SIG-M5 (cell line): Measurements from ENCODE around the gene PAFAH1B1.
A peak's percentile ranks its signal among the peaks of the same experiment; 100 is the strongest.

Source experiments
- DNase-seq: peaks from one replicate; lab custom pipeline; 2025; lab: John Stamatoyannopoulos, UW

Gene PAFAH1B1

DNA sequence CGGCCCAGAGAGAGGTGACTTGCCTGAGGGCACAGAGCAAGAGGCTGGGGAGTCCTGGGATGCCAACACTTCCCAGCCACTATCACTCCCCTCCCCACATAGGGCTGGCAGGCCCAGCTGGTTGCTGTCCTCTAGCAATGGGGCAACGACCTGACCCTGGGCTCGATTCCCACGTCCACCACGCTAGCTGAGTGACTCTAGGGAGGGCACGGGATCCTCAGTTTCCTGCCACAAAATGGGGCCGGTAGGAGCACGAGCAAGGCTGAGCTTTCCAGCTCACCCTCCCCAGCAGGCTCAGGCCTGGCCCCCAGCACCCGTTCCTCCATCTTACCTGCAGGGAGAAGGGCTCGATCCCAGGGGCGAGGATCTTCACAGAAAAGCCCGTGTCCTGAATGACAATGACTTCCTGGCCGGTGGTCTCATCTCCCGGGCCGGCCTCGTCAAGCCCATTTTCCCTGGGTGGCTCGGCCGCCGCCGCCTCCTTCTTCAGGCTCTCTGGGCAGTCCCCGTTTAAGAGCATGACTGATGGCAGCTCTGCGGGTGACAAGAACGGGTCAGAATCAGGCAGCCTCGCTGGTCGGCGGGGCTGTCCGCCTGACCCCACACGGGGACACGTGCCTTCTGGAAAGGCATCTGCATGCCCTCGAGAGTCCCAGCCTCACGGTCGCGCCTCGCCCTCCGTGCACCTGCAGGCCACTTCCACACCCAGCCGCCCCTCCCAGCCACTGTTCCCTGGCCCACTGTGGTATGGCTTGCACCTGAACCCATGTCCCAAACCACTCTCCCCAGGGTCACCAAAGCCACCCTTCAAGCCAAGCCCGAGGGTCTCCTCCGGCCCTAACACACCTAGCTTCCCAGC, 110.8 kb downstream of the PAFAH1B1 start:
- no peak for DNase-seq

DNA sequence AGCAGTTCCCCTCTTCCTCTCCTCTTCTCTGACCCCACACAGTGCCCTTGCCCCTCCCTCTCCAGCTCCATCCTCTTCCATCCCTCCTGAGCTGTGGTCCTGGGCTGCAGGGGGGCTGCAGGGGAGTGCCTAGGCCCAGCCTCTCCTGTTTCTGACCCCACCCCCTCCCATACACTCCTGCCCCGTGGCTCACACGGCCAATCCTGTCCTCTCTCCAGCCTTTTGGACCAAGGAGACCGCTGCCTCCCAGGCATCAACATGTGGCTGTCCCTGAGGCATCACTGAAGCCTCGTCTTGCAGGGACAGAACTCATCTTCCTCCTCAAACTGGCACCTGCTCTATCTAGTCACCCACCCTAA, 111.4 kb downstream of the PAFAH1B1 start:
- DNase-seq = no peak

- no peak for DNase-seq
These were observed 111.8 kb downstream of the PAFAH1B1 start for GRCh38 chr17:2705263-2705662.

- no peak for DNase-seq
These were observed 112.7 kb downstream of the PAFAH1B1 start for GRCh38 chr17:2705888-2706795.

DNA sequence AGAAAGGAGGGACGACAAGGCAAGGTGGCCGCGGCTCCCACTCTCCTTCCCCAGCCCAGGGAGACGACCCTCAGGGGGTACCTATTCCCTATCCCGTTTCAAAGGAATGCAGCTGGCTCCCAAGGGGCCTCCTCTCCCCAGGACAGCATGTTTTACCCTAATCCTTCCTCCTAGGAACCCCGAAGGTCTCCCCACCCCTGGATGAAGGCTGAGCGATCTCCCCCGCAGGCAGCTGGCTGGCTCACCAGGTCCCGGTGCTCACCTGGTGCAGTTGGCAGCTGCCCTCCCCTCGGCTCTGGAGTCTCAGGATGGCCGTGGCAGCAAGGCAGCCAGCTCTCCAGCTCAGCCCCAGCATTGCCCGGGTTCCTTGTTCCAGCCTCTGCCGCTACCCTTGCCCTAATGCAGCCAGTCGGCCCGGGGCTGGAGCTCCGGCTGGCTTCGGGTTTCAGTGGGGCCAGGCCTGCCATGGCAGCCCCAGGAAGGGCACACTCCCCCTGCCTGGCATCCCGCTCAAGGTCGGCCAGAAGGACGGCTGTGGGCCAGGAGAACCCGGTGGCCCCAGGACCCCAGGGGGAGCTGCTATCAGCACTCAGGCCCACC, 113.6 kb downstream of the PAFAH1B1 start:
- DNase-seq = no peak

DNA sequence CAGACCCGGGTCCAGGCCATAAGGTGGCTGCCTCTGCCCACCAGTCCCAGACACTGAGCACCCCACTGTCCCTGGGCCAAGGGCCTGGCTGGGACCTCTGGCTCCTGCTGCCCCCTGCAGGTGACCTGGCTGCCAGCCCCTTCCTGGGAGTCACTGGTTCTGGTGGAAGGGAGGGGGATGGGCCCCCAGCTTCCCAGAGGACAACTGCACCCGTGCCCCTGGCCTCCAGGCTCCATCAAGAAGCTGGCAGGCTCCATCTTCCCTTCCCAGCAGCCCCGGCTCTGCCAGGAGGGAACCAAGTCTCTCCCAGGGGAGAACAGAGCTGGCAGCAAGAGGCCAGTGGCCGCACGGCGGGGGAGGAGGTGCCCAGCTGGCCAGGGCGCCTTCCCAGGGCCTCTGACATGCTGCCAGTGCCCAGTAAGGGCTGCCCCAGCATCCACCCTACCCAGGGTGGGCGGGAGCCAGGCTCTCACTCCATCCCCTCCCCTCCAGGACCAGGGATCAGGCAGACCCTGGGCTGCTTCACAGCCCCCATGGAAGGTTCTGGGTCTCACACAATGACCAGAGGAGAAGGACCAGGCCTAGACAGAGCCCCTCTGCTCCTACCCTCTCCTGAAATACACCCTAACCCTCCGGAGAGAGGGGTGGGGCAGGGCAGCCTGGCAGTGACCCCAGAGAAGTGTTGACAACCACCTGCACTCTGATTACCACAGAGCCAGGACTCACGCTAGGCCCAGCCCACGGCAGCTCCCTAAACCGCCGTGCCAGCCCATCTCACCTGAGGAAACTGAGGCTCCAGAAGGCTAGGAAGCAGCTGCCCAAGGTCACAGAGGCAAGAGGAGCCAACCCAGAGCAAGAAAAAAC, 114.5 kb downstream of the PAFAH1B1 start:
- no peak for DNase-seq

DNA sequence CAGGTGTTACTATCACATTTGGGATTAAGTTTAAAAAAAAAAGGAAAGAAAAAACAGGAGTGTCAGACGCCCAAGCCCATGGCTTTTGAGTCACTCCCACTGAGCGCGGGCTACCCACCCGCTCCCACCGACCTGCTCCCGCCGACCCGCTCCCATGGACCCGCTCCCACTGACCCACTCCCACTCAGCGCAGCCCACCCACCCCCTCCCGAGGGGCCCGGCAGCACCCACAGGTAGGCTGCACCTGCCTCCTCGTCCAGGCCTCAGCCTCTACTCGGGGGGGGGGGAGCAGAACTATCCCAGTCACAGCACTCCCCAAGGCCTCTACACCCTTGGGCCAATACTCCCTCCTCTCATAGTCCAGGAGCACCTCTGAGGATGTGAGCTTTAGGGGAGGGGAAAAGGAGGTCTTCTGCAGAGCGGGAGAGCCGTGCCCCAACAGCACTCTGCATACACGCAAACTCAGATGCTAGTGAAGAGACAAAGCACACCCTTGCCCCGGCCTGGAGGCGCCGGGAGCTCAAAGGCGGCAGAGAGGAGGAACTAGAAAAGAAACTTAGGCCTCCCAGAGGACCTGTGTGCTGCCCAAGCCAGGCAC, 115.2 kb downstream of the PAFAH1B1 start:
- no peak for DNase-seq

DNA sequence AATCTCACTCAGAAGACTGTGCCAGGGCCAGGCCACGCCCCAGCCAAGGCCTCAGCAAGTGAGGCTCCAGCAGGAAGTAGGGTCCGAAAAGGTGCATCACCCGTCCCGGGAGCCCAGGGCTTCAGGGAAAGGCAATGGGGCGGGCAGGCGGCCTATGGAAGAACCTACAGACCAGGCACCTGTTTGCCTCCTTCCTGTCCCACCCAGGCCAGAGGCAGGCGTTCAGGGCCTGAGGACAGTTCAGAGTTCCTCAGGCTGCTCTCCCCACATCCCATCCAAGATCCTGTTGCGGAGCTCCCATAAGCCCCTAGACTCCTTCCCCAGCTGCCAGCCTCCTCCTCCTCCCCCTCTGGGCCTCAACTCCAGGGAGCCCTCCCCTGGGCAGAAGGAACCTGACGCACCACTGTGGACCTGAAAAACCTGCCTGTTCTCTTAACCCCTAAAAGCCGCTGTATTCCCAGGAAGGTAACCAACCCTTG, 115.8 kb downstream of the PAFAH1B1 start:
- DNase-seq = no peak

DNA sequence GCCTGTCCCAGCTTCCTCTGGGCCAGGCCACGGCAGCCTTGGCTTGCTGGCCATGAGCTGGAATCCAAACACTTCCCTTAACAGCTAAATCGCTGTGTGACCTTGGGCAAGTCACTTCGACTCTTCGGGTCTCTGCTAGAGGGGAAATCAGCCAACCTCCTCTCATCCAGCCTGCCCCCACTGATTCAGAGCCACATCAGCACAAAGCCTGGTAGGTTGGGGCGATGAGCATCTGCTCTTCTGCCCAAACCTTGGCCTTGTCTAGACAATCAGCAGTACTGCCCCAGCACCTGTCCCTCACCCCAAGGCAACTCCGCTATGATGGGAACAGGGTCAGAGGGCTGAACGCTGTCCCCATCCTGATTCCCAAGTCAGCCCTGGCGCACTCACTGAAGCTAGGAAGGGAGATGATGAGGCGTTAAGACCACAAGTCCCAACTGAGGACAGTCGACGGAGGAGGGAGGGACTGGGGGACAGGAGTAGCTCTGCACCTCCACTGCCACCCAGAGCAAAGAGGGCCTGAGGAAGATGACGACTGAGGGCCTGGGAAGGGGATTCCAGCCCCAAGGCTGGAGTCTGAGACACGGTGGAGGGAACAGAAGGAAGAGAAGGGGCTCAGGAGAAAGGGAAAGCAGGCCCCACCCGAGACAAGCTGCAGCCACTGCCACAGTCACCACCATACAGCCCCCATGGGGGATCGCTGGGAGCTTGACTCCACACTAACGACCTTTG, 116.8 kb downstream of the PAFAH1B1 start:
- DNase-seq = no peak

GRCh38 chr17:2710803-2711607, 117.6 kb downstream of the PAFAH1B1 start:
- no peak for DNase-seq

- DNase-seq = peak; percentile 77
These were observed 118.3 kb downstream of the PAFAH1B1 start, which contains the start of gene CLUH for GRCh38 chr17:2711608-2712299. Gene CLUH, minus strand, starts transcription at chr17:2711764. Its CDS starts 103 bp downstream, at chr17:2711661.

GRCh38 chr17:2712300-2713043, 119.0 kb downstream of the PAFAH1B1 start:
- DNase-seq = no peak

DNA sequence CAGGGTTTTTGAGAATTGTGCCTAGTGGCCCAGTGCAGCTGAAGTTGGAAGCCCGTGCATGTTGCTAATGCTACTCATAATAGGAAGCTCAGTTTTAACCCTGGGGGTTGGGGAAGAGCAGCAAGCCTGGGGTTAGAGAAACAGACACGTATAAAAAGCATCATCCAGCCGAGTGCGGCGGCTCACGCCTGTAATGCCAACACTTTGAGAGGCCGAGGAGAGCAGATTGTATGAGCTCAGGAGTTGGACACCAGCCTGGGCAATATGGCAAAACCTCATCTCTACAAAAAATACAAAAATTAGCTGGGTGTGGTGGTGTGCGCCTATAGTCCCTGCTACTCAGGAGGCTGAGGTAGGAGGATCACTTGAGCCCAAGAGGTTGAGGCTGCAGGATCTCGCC, 120.4 kb downstream of the PAFAH1B1 start:
- DNase-seq = no peak

DNA sequence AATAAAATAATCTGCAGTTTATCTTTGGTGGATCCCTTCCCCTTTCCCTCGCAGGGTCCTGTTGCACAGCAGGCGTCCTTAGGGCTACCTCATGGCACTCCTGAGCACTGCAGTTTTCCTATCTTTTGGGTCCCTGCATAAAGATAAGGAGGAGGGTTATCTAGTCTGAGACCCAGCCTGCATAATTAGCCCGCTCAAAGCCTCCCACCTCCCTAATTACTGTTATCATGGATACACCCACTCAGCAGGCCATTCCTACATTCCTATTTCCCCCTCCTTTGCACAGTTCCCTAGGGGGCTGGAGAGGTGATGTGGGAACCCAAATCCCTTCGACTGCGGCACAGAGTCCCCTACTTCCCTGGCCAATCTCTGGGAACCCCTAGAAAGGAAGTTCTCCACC, 123.2 kb downstream of the PAFAH1B1 start:
- DNase-seq = no peak

DNA sequence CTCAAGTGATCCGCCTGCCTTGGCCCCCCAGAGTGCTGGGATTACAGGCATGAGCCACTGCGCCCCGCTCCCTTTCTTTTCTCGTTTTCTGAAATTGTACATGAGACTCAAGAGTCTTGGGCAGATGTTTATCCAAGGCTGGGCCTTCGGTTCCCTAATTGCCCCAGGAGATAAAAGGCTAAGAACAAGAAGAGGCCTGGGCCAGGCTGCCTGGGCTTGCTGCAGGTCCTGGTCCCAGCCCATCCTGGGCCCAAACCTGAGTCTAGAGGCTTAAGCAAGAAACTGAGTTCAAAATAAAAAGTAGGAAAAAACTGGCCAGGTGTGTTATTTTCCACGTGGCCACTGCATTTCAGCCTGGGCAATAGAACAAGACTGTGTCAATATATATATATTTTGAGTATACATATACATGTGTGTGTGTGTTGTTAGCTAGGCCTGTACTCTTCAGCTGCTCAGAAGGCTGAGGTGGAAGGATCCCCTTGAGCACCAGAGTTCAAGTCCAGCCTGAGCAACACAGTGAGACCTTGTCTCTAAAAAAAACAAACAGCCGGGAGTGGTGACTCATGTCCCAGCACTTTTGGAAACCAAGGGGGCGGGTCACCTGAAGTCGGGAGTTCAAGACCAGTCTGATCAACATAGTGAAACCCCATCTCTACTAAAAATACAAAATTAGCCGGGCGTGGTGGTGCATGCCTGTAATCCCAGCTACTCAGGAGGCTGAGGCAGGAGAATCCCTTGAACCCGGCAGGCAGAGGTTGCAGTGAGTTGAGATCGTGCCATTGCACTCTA, 124.9 kb downstream of the PAFAH1B1 start:
- no peak for DNase-seq

DNA sequence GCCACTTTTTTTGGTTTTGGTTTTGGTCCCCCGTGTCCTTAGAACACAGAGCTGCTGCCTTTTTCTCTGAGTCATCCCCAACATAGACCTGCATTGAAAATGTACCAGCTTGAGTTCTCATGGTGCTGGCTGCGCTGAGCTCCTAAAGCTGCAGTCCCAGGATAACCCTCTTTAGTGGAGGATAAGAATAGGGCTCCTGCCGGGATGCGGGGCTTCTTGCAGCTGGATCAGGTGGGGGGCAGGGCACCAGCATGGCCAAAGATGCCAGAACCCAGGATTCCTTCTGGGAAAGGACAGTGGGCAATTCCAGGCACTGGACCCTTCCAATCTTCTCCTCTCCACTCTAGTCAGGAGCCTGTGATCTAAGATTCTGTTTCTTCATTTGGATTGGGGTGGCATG, 126.4 kb downstream of the PAFAH1B1 start:
- no peak for DNase-seq

GRCh38 chr17:2721603-2722002, 128.1 kb downstream of the PAFAH1B1 start:
- DNase-seq = no peak
